Dedifferentiated amniotic fluid mesenchymal stem cell (primary cell): ENCODE measurements around the gene HTATIP2.
A peak's percentile ranks its signal among the peaks of the same experiment; 100 is the strongest.
"Not testable (repeated sequence)": the region's sequence is repeated elsewhere in the genome, so short reads cannot be mapped to it uniquely, and the experiment has no call there.

ENCODE experiments used
- DNase-seq: peaks from one replicate; pipeline ENCODE4 v3.0.0-alpha.2; 2016; ENCODE audit errors: extremely low spot score

HTATIP2 gene

DNA sequence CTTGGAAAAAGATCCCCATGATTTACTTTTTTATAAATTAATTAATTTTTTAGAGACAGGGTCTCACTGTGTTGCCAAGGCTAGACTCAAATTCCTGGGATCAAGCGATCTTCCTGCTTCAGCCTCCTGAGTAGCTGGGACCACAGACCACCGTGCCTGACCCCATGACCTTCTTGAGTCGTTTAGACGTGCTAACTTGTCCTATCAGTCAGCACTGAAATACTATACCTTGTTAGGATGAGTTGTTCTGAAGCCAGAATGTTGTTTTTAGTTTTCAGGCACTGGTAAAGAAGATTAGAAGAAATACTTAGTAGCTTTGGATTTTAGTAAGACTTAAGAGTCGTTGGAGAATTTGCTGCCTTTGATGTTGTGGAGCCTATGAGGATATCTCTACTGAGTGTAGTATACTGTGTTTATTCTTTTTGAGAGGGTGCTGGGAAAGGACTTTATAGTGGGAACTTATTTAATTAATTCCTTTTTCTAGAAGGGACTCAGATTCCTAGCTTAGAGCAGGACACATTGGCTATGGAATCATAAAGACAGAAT, 8.6 kb downstream of the HTATIP2 start:
- no peak for DNase-seq

DNA sequence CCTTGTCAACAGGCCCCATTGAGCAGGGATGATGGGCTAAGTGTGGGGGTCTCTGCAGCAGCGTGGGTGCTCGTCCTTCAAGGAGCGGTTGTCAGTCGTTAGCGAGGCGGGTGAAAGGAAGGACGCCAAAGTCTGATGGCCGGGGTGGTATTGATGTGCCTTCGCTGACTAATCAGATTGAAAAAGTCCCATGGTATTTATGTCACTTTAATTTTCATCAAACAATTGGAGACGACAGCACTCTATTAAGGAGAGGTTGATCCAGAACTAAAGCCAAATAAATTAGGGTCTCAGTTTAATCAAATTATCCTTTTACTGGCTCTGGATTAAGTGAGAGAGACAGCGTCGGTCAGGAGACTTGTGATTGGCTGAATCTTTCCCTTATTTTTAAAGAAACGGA, 9.6 kb downstream of the HTATIP2 start:
- no peak for DNase-seq

DNA sequence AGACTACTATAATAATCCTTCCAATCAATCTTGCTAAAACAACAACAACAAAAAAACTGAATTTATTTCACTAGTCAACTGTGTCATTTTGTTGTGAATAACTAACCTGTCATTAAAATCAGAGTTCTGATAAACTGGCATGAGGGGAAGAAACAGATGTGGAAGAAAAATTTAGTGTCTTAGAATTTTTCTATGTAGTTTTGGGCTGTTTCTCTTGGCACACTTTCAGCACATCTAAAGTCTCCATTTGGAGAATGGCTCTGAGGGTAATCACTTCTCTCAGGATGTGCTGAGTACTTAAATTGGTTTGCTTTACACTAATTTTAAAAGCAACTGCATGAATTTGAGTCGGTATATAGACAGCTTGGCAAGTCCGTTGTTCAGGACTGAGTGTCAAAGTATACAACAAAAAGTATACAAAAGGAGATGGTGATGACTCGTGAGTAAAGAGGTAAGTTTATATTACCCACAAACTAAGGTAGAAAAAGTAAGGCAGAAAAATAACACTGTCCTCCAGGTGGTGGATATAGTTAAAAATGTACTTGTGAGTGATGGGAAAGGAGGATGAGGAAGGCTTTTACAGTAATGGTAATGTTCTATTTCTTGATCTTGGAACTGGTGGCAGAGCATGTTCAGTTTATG, 10.2 kb downstream of the HTATIP2 start:
- no peak for DNase-seq

DNA sequence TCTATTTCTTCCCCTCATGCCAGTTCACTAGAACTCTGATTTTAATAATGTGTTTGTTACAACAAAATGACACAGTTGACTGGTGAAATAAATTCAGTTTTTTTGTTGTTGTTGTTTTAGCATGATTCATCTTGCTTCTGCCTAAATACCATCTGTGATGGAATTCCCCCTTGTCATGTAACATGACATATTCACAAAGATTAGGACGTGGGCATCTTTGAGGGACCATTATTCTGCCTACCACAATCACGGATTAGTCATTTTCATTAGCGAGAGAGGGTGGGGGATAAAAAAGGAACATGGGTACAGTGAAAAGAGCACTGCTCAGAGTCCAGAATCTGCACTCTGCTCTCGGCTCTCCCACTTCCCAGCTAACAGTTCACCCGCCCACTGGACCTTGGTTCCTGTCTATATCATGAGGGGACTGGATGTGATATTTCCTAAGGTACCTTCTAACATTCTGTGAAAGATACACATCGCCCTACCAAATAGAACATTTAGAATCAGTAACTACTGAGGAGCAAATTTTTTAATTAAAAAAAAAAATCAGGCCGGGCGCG, 11.3 kb downstream of the HTATIP2 start:
- no peak for DNase-seq

DNA sequence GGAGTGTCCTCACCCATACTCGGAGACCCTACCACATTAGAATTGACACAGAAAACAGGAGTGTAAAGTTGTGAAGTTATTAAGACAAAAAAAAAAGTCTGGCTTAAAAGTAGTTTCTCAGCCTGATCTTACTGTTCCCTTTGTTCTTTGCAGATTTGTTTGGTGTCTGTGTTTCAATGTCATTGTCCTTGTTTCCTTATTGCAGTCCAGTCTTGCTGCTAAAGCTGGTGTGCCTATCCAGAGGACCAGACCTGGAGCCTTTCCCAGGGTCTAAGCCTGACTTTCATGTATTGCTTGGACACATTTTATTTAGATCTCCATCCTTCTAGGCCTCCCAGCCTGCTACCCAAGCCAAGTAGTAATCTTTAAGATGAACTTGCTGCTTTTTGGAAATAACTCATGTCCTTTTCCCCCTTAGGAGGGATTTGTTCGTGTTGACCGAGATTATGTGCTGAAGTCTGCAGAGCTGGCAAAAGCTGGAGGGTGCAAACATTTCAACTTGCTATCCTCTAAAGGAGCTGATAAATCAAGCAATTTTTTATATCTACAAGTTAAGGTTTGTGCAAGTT, 12.7 kb downstream of the HTATIP2 start:
- no peak for DNase-seq

DNA sequence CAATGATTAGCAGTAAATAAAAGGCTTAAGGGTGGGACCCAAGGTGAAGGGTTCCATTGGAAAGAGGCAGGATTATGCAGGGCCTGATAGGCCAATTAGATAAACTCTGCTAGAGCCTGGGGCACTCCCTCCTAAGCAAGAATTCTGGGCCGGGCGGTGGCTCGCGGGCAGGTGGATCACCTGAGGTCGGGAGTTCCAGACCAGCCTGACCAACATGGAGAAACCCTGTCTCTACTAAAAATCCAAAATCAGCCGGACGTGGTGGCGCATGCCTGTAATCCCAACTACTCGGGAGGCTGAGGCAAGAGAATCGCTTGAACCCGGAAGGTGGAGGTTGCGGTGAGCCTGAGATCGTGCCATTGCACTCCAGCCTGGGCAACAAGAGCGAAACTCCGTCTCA, 22.5 kb downstream of the HTATIP2 start:
- not testable (repeated sequence) for DNase-seq

DNA sequence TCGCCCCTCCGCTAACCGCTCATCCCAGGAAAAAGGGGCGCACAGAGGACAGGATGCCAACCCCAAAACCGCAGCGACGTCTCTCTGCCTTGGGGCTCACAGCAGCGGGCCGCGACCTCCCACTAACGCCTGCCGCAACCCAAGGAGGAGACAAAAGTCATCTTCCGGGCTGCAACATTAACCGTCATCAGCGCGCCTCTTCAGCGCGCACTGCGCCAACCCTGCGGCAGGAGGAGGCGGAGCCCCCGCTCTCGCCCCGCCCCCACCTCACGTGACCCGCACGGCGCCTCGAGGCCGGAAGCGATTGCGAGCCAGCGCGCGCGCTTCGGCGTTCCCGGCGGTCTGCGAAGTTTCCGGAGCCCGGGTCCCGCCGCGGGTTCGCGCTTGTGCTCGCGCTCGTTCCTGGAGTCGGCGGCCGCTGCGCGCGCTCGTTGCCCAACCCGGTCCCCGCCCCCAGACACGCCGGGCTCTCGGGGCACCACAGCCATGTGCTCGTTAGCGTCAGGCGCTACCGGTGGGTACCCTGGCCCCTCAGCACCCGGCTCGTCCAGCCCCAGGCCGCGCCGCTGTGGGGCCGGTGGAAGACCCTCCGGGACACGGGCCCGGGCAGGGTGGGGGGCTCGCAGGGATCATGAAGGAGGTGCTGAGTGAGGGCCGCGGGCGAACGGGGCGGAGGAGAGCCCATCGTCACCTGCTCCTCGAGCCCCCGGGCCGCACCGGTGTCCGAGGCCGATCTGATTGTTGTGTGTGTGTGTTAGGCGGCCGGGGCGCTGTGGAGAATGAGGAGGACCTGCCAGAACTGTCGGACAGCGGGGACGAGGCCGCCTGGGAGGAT, 24.0 kb downstream of the HTATIP2 start, which contains the start of gene PRMT3:
TSS of gene PRMT3 (plus strand) at position 456 of the 835 bp plus-strand sequence. CDS start at position 487, 31 bp downstream.
- peak; percentile 89 for DNase-seq

DNA sequence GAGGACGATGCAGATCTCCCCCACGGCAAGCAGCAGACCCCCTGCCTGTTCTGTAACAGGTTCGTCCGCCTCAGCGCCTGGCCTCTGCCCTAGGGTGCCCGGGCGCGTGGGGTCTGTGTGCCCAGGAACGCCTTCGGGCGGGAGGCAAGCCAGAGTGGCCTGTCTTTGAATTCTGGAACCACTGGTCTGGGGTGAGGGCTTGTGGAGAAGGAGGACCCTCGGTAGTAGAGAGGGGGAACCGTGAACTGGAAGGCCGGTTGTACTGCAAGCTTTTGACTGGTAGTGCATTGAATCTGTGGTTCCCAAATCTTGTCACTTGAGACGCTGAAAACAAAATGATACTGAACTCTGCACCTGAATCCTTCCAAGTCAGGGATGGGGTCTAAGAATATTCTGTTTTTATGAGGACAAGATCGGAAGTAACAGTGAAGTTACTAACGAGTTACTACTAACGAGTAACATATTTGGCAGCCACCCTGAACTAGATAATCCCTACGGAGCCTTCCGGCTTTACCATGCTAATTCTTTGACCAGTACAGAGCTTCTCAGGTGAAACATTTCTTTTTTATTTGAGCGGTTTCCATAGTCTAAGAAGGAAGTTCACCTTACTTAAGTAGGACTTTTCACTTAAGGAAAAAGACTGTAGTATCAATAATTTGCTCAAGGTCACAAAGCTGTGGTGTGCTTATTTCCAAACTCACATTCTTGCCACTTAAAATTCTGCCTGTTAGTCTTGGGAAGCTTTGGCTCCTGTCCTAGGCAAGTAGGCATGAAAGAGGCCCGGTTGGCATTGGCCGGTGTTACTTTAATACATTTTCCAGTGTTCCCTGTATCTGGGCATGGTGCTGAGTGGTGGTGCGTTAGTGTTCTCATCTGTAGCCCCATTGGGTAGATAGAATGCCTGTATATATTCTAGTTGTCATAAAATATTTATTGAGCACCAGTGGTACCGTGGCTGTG, 24.9 kb downstream of the HTATIP2 start:
- no peak for DNase-seq

DNA sequence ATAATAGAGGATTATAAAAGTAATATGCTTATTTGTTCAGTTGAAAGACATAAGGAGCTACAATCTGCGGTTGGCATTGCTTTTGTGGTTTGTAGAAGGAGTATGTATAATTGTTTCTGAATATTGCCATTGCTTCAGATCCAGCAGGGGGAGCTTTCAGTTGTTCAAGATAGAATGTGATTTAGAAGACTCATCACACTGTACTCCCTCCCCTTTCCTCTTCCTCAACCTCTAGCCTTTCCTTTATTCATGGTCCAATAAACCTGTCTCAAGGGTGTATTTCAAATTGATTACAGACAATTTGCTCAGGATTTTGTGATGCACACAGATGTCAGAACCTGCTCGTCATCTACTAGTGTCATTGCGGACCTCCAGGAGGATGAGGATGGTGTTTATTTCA, 33.8 kb downstream of the HTATIP2 start:
- DNase-seq, result peak; percentile 43

DNA sequence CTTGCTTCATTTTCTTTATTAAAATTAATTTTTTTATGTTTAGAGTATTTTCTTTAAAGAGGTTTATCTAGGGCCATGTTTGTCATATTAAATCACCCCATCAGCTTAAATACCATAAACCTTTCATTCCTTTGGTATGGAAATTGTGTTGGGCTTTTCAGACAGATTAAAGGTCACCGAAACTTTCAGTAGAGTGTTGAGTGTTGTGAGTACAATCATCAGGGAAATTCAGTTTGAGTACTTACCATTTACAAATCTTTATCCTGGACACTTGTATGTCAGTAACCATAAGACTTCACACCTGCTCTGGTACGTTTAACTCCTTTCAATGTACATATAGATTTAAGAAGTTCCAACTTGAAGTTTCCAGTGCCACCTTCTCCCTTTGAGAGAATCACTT, 36.0 kb downstream of the HTATIP2 start:
- DNase-seq, result no peak

DNA sequence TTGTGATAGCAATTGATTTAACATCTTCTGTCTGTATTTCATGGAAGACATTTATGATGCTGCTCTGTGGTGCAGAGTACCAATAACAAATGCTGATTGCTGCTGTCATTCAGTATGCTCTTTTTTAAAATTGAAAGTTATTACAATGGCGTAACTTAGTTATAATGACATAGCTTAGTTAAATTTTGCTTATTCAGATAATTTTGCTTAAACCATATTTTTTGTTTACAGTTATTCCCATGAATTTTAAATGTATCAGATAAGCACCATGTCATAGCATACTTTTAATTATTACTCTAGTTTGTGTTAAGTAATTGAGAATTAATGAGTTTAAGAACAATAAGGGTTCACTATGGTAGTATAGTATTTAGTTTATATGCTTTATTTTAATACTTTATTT, 39.5 kb downstream of the HTATIP2 start:
- DNase-seq, result no peak

DNA sequence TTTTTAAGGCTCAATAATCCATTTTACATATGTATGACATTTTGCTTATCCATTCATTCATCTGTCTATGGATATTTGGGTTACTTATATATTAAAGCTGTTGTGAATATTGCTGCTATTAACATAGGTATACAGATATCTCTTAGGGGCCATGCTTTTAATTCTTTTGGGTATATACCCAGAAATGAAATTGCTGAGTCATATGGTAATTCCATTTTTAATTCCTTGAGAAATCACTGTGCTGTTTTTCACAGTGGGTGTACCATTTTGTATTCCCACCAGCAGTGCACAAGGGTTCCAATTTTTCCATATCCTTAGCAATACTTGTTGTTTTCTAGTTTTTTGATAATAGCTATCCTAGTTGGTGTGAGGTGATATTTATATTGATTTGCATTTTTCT, 43.0 kb downstream of the HTATIP2 start:
- no peak for DNase-seq

DNA sequence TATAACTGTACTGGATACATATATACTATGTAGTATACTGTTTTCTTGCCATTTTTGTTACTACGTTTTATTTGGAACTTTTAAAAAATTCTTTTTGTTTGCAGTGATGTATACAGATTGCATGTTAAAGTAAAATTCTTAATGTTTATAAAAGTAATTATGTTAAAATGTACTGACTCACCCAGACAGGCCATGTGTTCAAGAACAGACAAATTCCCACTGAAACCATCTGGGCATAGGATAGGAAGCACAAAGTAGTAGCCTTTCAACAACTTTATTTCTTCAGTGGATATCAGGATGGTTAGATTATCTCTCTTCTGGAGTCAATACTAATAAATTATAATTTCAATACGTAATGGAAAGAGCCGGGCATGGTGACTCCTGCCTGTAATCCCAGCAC, 43.8 kb downstream of the HTATIP2 start:
- no peak for DNase-seq

DNA sequence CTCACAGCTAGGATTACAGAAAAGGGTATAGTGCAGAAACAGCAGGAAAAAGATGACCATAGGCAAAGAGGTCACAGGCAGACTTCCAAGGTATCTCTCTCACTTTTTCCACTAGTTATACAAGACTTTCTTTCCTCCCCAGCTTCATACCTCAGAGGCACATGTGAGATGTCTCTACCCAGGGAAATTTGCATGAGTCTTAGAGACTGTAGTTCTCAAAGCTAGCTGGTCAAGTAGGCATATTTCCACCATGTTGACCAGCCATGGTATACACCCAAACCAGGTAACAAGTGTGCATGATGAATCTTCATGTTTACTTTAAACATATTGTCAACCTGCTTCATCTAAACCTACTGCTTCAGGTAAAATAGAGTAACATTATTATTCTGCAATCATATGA, 51.9 kb downstream of the HTATIP2 start:
- no peak for DNase-seq

DNA sequence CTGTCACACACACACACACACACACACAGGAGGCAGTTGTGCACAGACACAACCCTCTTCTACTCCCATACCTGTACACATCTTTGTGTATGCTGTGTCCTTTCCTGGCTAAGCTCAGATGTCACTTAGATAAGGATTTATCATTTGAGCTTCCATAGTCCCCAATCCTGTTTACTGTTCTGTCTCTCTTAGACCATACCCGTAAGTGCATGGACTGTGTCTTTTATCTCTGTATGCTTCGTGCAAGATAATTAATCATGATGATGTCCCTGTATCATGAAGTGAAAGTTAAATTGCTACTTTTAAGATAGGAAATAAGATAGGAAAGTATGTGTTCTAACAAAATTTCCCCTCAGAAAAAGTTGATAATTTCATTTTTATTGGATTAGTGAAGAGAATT, 54.3 kb downstream of the HTATIP2 start:
- no peak for DNase-seq

DNA sequence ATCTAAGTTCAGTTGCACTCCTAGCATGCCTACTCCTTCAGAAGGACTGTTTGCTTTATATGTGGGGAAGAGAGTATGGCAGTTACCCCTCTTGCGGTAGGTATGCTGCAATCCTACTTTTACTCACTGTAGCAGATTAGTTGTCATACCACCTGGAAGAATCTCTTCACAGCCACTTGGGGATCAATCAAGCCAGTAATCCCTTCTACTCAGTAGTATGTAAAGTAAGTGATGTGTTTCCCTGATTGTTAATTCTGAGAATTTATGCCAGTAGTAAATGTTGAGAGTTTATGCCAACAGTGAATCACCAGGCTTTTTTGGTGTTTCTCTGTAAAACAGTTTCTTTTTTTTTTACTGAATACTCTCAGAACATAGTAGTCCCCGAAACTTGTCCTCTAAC, 58.4 kb downstream of the HTATIP2 start:
- DNase-seq, result no peak

DNA sequence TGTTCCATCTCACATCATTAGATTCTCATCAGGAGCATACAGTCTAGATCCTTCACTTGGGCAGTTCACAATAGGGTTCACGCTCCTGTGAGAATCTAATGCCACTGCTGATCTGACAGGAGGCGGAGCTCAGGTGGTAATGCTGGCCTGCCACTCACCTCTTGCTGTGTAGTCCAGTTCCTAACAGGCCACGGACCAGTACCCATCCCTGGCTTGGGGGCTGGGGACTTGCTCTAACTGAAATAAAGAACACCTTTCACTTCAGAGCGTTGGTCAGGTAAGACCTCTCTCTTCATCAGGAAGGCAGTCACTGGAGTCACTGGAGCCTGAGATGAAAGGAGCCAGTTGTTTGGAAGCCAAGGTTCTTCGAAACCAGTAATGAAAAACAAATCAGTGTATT, 65.7 kb downstream of the HTATIP2 start:
- no peak for DNase-seq
